B cell (primary cell): Measurements from ENCODE around the gene ERC2.

Experiments used
- CTCF ChIP-seq: fragments of 200-600 bp; IDR thresholded peaks from one replicate; pipeline ENCODE4 v1.8.0; 2022; ENCODE audit warnings: antibody characterized with exemption, mild to moderate bottlenecking
- EZH2 ChIP-seq: IDR thresholded peaks from 2 replicates; pipeline ENCODE4 v1.6.1; 2012; ENCODE audit warnings: borderline replicate concordance, low read depth, mild to moderate bottlenecking, moderate library complexity, low read length; ENCODE audit not compliant: insufficient read depth, poor library complexity, severe bottlenecking

GRCh38 chr3:56187051-56187450 is 281.2 kb downstream of the ERC2 start:
- TF ChIP-seq CTCF (no peak), EZH2 (no peak)
